ACC112 (cell line): ENCODE data around the gene PHPT1.
"Not testable (repeated sequence)": the region's sequence is repeated elsewhere in the genome, so short reads cannot be mapped to it uniquely, and the experiment has no call there.

Source experiments
- H2AFZ ChIP-seq: fragments of 200-600 bp; sonication (generic); one replicate; pipeline ENCODE4 v1.6.0; 2017; ENCODE audit warnings: antibody characterized with exemption, low read length; ENCODE audit not compliant: unreplicated experiment
- H3K27ac ChIP-seq: fragments of 200-600 bp; sonication (generic); 2 replicates; pipeline ENCODE4 v1.5.1; 2014; ENCODE audit warnings: low read depth, mild to moderate bottlenecking, antibody characterized with exemption, low read length, moderate library complexity
- H3K27me3 ChIP-seq: fragments of 200-600 bp; sonication (generic); 2 replicates; pipeline ENCODE4 v1.6.1; 2014; ENCODE audit warnings: mild to moderate bottlenecking, antibody characterized with exemption, low read length, moderate library complexity, mixed read lengths; ENCODE audit not compliant: insufficient read depth
- H3K36me3 ChIP-seq: fragments of 200-600 bp; sonication (generic); 2 replicates; pipeline ENCODE4 v1.6.1; 2016; ENCODE audit warnings: mild to moderate bottlenecking, antibody characterized with exemption, low read length, moderate library complexity, mixed read lengths; ENCODE audit not compliant: insufficient read depth
- H3K4me1 ChIP-seq: fragments of 200-600 bp; sonication (generic); one replicate; pipeline ENCODE4 v1.6.1; 2016; ENCODE audit warnings: low read length, mixed read lengths; ENCODE audit not compliant: insufficient read depth, unreplicated experiment, control insufficient read depth
- H3K4me3 ChIP-seq: fragments of 200-600 bp; sonication (generic); 2 replicates; pipeline ENCODE4 v1.5.1; 2014; ENCODE audit warnings: mild to moderate bottlenecking, low read depth, low read length
- H3K79me2 ChIP-seq: fragments of 200-600 bp; sonication (generic); one replicate; pipeline ENCODE4 v1.6.0; 2016; ENCODE audit warnings: low read length; ENCODE audit not compliant: control insufficient read depth, unreplicated experiment, insufficient read depth

Gene PHPT1

DNA sequence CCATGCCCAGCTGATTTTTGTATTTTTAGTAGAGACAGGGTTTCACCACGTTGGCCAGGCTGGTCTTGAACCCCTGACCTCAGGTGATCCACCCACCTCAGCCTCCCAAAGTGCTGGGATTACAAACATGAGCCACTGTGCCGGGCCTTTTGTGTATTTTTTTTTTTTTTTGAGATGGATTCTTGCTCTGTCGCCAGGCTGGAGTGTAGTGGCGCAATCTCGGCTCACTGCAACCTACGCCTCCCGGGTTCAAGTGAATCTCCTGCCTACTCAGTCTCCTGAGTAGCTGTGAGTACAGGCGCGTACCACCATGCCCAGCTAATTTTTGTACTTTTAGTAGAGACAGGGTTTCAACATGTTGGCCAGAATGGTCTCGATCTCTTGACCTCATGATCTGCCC lies 34.5 kb downstream of the PHPT1 start:
- H2AFZ ChIP-seq, H3K27ac ChIP-seq, H3K36me3 ChIP-seq, H3K4me3 ChIP-seq, H3K27me3 ChIP-seq: not testable (repeated sequence)
- Histone ChIP-seq H3K79me2 (peaks cover 21% of the 10 kb centered on the region), H3K4me1 (peaks cover 25% of the 10 kb centered on the region)

DNA sequence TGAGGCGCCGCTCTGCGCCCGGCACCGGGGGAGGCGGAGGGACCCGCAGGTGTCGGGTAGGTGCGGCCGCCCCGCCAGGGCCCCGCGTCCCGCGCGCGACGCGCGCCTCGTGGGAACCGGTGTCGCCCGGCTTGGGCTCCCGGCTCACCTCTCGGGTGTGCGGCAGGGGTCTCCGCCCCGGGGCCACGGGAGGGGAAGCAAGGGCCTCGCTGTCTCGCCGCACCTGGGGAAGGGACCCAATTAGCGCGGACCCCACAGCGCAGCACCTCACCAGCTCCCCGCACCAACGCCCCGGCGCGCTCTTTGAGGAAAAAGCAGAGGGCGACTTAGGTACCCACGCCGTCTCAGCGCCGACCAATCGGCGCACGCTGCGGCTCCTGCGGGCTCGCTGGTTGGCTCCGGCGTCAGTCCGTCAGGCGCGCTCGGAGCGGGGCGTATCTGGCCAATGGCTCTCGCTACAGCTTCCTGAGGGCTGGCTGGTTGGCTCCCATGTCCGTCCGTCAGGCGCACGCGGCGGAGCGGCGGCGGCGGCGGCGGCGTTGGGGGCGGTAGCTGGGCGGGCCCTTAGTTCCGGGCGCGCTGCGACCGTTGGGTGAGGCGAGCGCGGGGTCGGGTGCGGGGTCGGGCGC lies 36.9 kb downstream of the PHPT1 start, which contains the start of gene TRAF2:
Gene TRAF2, plus strand, starts transcription at position 567 of the 629 bp plus-strand sequence. CDS start 12,225 bp downstream, outside the sequence.
- Histone ChIP-seq H3K36me3 (no peaks in the 10 kb centered on the region), H3K4me3 (peak within 1 kb of the TSS; percentile 82), H3K79me2 (peaks cover 43% of the 10 kb centered on the region), H3K27me3 (no peaks in the 10 kb centered on the region), H2AFZ (peak within 1 kb of the TSS; percentile 68), H3K4me1 (peaks cover 25% of the 10 kb centered on the region), H3K27ac (peak within 1 kb of the TSS; percentile 73)

DNA sequence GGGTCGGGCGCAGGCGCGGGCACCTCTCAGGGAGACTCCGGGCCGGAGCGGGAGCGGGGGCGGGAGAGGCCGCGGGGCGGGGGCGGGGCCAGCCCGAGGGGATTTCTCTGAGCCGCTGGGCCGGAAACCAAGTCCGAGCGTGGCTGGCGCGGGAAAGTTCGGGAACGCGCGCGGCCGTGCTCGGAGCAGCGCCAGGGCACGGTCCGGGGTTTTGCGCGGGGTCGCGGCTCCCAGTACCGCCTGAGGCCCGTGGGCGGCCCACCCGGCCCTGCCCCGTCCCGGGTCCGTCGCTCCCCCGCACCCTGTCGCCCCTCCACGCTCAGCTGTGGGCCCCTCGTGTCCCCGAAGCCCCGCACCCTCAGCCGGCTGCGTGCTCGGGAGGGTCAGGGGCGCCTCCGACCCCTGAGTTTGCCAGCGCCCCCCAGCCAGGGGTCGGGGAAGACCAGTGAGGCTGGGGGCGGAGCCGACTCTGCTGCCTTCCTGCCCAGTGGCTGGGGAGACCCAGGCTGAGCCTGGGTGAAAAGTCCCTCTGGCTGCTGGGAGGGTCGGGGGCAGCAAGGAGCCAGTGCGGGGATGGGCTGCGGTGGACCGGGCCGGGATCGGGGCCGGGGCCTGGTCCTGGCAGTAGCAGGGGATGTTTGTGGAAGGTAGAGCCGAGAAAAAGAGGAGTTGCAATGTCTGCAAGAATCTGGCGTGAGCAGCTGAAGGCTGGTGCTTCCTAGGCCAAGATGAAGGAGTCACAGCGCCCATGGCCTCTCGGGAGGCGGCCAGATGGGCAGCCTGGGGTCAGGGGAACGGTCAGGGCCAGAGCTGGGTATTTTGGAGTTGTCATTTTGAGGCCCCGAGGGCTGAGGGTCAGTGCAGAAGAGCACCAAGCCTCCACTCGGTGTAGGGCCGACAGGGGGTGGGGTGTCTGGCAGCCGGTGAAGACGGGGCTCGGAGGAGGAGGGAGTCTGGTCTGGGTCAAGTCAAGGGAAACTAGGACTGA lies 37.7 kb downstream of the PHPT1 start:
- peaks cover 19% of the 10 kb centered on the region for H3K4me1 ChIP-seq
- H3K27ac ChIP-seq = peak overlapping the region; percentile 73
- H3K4me3 ChIP-seq = peak overlapping the region; percentile 82
- no peaks in the 10 kb centered on the region for H3K36me3 ChIP-seq
- H3K27me3 ChIP-seq = no peaks in the 10 kb centered on the region
- H2AFZ ChIP-seq = peak overlapping the region; percentile 50
- peaks cover 49% of the 10 kb centered on the region for H3K79me2 ChIP-seq

DNA sequence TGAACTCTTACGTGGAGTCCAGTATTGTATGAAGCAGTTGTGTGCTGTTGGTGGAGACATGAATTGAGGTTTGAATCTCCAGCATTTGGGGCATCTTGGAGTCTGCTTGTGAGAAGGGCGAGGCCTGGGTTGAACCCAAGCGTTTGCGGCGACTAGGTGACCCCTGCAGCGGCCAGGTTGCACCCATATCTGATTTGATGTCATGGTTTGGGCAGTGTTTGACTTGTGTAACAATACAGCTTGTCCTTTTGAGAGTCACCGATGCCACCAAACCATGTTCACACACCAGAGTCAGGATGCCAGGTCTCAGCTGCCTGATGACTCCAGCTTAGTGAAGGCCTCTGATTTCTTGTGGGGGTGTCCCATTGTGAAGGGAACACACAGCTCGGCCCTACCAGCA lies 39.2 kb downstream of the PHPT1 start:
- Histone ChIP-seq H3K4me1 (peaks cover 6% of the 10 kb centered on the region), H3K27ac (no peak overlapping the region), H2AFZ (no peak overlapping the region), H3K79me2 (peaks cover 60% of the 10 kb centered on the region), H3K4me3 (peak overlapping the region; percentile 21; the same call in 1 of the 2 replicates), H3K27me3 (no peaks in the 10 kb centered on the region), H3K36me3 (no peaks in the 10 kb centered on the region)

DNA sequence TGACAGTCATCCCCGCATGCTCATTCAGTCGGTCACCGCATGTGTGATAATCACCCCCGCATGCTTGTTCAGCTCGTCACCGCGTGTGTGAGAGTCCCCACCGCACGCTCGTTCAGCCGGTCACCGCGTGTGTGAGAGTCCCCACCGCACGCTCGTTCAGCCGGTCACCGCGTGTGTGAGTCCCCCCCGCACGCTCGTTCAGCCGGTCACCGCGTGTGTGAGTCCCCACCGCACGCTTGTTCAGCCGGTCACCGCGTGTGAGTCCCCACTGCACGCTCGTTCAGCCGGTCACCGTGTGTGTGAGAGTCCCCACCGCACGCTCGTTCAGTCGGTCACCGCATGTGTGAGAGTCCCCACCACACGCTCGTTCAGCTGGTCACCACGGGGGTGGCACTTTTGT lies 40.6 kb downstream of the PHPT1 start:
- peaks cover 70% of the 10 kb centered on the region for H3K79me2 ChIP-seq

DNA sequence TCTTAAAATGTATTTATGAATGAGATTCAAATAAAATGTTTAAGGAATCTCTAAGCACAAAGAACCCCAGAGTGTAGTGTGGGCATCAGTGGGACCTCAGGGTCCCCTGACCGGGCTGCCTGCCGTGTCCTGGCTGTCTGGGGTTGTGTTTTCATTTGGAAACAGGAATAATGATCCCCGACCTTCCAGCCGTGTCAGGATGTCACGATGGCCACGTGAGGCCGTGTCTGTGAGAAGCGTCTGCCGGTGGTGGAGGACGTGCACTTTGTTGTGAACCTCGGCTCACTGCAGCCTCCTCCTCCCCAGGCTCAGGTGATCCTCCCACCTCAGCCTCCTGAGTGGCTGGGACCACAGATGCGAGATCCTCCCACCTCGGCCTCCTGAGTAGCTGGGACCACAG lies 41.5 kb downstream of the PHPT1 start:
- H3K4me1 ChIP-seq = no peaks in the 10 kb centered on the region
- H3K27me3 ChIP-seq = no peaks in the 10 kb centered on the region
- no peak overlapping the region for H3K27ac ChIP-seq
- no peak overlapping the region for H3K4me3 ChIP-seq
- no peak overlapping the region for H2AFZ ChIP-seq
- no peaks in the 10 kb centered on the region for H3K36me3 ChIP-seq
- H3K79me2 ChIP-seq = peaks cover 77% of the 10 kb centered on the region

More for the DNA sequence above, 40.6 kb downstream of the PHPT1 start:
- H3K4me3 ChIP-seq = no peak overlapping the region
- H3K27me3 ChIP-seq = no peaks in the 10 kb centered on the region
- H2AFZ ChIP-seq = no peak overlapping the region
- peaks cover 5% of the 10 kb centered on the region for H3K4me1 ChIP-seq
- no peak overlapping the region for H3K27ac ChIP-seq
- no peaks in the 10 kb centered on the region for H3K36me3 ChIP-seq

DNA sequence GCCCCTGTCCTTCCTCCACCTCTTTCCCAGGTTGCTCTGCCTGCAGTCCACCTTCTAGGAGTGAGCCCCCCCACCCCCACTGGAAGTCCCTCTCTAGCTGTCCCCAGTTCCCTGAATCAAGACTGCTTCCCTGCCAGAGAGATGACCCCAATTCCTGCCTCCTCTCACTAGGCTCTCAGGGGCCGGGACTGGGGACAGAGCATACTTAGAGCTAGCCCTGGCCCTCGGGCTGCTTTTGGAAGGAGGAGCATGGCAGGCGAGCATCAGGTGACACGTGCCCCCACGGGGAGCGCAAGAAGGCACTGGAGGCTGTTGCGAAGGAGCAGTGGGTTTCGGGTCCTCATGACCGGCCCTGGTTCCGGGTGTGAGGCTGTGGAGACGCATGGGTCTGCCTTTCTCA lies 46.8 kb downstream of the PHPT1 start:
- H3K27ac ChIP-seq = no peak overlapping the region
- peaks cover 3% of the 10 kb centered on the region; the same call in 1 of the 2 replicates for H3K36me3 ChIP-seq
- H3K79me2 ChIP-seq = peaks cover 58% of the 10 kb centered on the region
- peaks cover 6% of the 10 kb centered on the region for H3K4me1 ChIP-seq
- H3K4me3 ChIP-seq = no peak overlapping the region
- H2AFZ ChIP-seq = no peak overlapping the region
- no peaks in the 10 kb centered on the region for H3K27me3 ChIP-seq

DNA sequence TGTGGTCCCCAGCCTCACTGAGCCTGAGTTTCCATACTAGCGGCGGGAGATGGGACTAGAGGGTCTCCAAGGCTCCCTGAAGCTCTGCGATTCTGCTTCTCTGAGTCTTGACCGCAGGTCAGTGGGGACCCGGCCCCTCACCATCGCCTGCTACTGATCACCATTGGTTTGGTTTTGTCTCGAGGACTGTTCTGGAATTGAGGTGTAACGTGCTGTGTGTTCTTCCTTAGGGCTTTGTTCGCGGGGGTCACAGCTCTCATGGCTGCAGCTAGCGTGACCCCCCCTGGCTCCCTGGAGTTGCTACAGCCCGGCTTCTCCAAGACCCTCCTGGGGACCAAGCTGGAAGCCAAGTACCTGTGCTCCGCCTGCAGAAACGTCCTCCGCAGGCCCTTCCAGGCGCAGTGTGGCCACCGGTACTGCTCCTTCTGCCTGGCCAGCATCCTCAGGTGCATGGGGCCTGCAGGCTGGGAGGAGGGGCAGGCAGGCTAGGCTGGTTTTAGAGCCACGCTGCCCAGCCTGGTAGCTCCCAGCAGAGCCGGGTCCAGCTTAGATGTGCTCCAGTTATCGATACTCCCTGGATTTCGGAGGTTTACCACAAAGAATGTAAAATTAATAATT lies 49.4 kb downstream of the PHPT1 start:
- peaks cover 40% of the 10 kb centered on the region for H3K79me2 ChIP-seq
- H3K4me3 ChIP-seq = no peak overlapping the region
- no peak overlapping the region for H3K27ac ChIP-seq
- no peak overlapping the region for H2AFZ ChIP-seq
- no peaks in the 10 kb centered on the region for H3K27me3 ChIP-seq
- H3K36me3 ChIP-seq = peaks cover 3% of the 10 kb centered on the region; the same call in 1 of the 2 replicates
- peaks cover 27% of the 10 kb centered on the region for H3K4me1 ChIP-seq

DNA sequence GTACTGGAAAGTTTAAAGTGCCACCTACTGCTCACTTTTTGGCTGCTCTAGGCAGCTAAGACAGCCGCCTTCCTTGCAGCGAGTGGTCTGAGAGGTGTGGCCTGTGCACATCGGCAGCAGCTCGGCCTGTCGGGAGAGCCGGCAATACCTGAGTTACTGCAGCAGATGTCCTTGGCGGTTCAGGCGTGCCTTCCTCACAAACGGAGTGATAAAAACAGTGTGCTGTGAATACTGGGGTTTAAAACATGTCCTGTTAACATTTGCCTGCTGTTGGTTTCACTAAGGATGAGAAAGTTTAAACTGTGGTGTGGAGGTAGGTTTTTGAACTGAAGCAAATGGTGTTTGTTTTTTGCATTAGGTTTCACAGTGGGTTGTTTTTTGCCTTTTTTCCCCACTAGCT lies 50.0 kb downstream of the PHPT1 start:
- H3K79me2 ChIP-seq = peaks cover 37% of the 10 kb centered on the region
- H3K4me1 ChIP-seq = peaks cover 27% of the 10 kb centered on the region
- no peak overlapping the region for H2AFZ ChIP-seq
- H3K4me3 ChIP-seq = no peak overlapping the region
- no peak overlapping the region for H3K27ac ChIP-seq
- peaks cover 3% of the 10 kb centered on the region; the same call in 1 of the 2 replicates for H3K36me3 ChIP-seq
- H3K27me3 ChIP-seq = no peaks in the 10 kb centered on the region

DNA sequence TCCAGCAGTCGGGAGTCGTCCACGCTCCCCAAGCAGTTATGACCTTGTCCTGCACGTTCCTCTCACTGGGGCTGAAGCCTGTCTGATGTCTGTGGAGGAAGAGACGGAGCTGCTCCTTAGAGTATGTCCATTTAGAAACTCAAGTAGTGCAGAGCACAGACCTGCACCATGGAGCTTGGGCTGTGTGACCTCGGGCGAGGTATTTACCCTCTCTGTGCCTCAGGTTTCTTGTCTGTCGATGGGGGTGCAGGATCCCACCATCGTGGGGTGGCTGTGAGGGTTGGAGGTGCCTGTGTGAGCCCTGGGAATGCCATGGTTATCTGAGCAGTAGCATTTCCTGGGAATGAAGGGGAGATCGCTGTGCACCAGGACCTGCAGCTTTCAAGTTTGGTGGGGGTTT lies 51.3 kb downstream of the PHPT1 start:
- no peaks in the 10 kb centered on the region for H3K27me3 ChIP-seq
- H3K4me1 ChIP-seq = peaks cover 27% of the 10 kb centered on the region
- peaks cover 27% of the 10 kb centered on the region for H3K79me2 ChIP-seq
- H2AFZ ChIP-seq = no peak overlapping the region
- peak overlapping the region; percentile 97; the same call in 1 of the 2 replicates for H3K27ac ChIP-seq
- no peak overlapping the region for H3K4me3 ChIP-seq
- peaks cover 3% of the 10 kb centered on the region; the same call in 1 of the 2 replicates for H3K36me3 ChIP-seq
